Psoas muscle (tissue), 8 donors: ENCODE measurements around the gene MTHFD1L. TPM values are rescaled to one million over a fixed set of nuclear protein-coding genes. Genes with fewer than 3 reads are reported as not detected.

Experiments used
- ATAC-seq, 4 donors: fragments of 200-7000 bp; cut with Tn5 transposase; one replicate each; pipeline ENCODE4 v1.9.1; 2020; ENCODE audit warnings: moderate library complexity in 3 of 4, mild to moderate bottlenecking in 2 of 4
- DNase-seq, 2 donors: peaks; one replicate each; pipeline ENCODE4 v3.0.0-alpha.2; 2020
- H3K27ac ChIP-seq: fragments of 200-600 bp; one replicate; pipeline ENCODE4 v1.8.0; 2022
- H3K27me3 ChIP-seq, 3 donors: fragments of 200-600 bp in 1 of 3; one replicate each; pipeline versions ENCODE4 v1.6.1 to v1.8.0; 2013 to 2022; ENCODE audit warnings: low read length in 2 of 3, mild to moderate bottlenecking in 2 of 3, moderate library complexity in 1 of 3; ENCODE audit not compliant: insufficient read depth in 3 of 3
- H3K36me3 ChIP-seq, 2 donors: fragments of 200-600 bp in 1 of 2; one replicate each; pipeline versions ENCODE4 v1.6.1 to v1.8.0; 2013 to 2022; ENCODE audit warnings: low read depth in 1 of 2, mild to moderate bottlenecking in 1 of 2, moderate library complexity in 1 of 2; ENCODE audit not compliant: insufficient read depth in 1 of 2
- H3K4me1 ChIP-seq: fragments of 200-600 bp; one replicate; pipeline ENCODE4 v1.8.0; 2022
- H3K4me3 ChIP-seq: fragments of 200-600 bp; one replicate; pipeline ENCODE4 v1.8.0; 2022; ENCODE audit warnings: mild to moderate bottlenecking
- H3K9me3 ChIP-seq: fragments of 200-600 bp; one replicate; pipeline ENCODE4 v1.8.0; 2022
- WGBS, 3 donors: extraction: QIAGEN DNeasy Blood & Tissue Kit; methylation state at CpG; one replicate each; pipeline versions ENCODE4 v1.1.6 to v1.1.7; 2013; 5-methylcytosine and 5-hydroxymethylcytosine counted together
- intact Hi-C, 2 donors: fragments of 100-400 bp; cut with DNase I; formaldehyde crosslinking; loops; one replicate each; pipeline versions ENCODE4 v1.11.0 to v1.14.2; 2022
- polyA plus RNA-seq, 3 donors: library from polyadenylated mRNA; stranded (reverse); fragments of 200-250 nt; gene quantifications; one replicate each; pipeline ENCODE4 v1.2.3, GENCODE V29; 2013
- total RNA-seq, 4 donors: library from RNA; stranded (reverse); fragmentation: NEBNext Ultra II Directional in 2 of 4; extraction: Animal tissue kit (Norgen Biotek cat#: 25700) in 2 of 4; gene quantifications; one replicate each; pipeline versions ENCODE4 v1.2.1 to v1.2.4, GENCODE V29; 2021 to 2023
- TF ChIP-seq, protein P1 (sequence below): fragments of 200-600 bp; IDR thresholded peaks from one replicate; pipeline ENCODE4 v1.8.0; 2022; ENCODE audit warnings: antibody characterized with exemption
- donor health status: healthy with polysubstance abuse.
- donor health status: DM: no; HTN: no; CAD: no; lungs with moderate emphysema.
- donor health status: Bipolar disorder and iron deficiency.
- donor health status: healthy.
- donor health status: DM: yes; HTN: yes; CAD: no.
- donor health status: DM: no; HTN: no; CAD: no.
- donor health status: DM: no; HTN: no; CAD: no.
- donor health status: DM: yes; HTN: yes; CAD: no.

MTHFD1L gene
- total and polyA plus RNA-seq, 7 donors, result 0.21 to 4.1 (median 1.1) TPM

- H3K4me1 ChIP-seq, result no peaks in the 10 kb centered on the region
- WGBS, 3 donors, result 89 to 94% (median 91%) methylated on average over 3 of the region's 3 CpGs
- no peaks in the 10 kb centered on the region for H3K27me3 ChIP-seq
- TF ChIP-seq, protein P1, sequence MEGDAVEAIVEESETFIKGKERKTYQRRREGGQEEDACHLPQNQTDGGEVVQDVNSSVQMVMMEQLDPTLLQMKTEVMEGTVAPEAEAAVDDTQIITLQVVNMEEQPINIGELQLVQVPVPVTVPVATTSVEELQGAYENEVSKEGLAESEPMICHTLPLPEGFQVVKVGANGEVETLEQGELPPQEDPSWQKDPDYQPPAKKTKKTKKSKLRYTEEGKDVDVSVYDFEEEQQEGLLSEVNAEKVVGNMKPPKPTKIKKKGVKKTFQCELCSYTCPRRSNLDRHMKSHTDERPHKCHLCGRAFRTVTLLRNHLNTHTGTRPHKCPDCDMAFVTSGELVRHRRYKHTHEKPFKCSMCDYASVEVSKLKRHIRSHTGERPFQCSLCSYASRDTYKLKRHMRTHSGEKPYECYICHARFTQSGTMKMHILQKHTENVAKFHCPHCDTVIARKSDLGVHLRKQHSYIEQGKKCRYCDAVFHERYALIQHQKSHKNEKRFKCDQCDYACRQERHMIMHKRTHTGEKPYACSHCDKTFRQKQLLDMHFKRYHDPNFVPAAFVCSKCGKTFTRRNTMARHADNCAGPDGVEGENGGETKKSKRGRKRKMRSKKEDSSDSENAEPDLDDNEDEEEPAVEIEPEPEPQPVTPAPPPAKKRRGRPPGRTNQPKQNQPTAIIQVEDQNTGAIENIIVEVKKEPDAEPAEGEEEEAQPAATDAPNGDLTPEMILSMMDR, result no peak
- intact Hi-C loops, result no loop called here
- ATAC-seq, result no peak
- no peak overlapping the region for H3K4me3 ChIP-seq
- no peak for DNase-seq
- no peak overlapping the region for H3K27ac ChIP-seq
- no peaks in the 10 kb centered on the region for H3K36me3 ChIP-seq
- H3K9me3 ChIP-seq, result no peaks in the 10 kb centered on the region
These were observed 284.3 kb downstream of the MTHFD1L start for GRCh38 chr6:151149793-151150192.
